ENCODE data around the gene PCK1.

Gene PCK1

GRCh38 chr20:57609086-57609841 is 48.4 kb downstream of the PCK1 start:
- TF ChIP-seq REST (IDR thresholded peaks at IDR 0.05; ENCODE audit: insufficient read depth in 1 of 2, low read depth in 2 of 2, low read length in 2 of 2) (no peak), FOXP2 (optimal IDR thresholded peaks at IDR 0.05; ENCODE audit: borderline replicate concordance, extremely low read depth, extremely low read length, insufficient read depth) (no peak), POLR2AphosphoS5 (IDR thresholded peaks at IDR 0.05; ENCODE audit: low read depth, low read length) (no peak), SIN3A (IDR thresholded peaks at IDR 0.05; ENCODE audit: borderline replicate concordance, insufficient read depth, low read length) (no peak), TAF1 (IDR thresholded peaks at IDR 0.05; ENCODE audit: borderline replicate concordance, insufficient read depth, low read length) (no peak)

GRCh38 chr20:57609842-57610167 is 48.9 kb downstream of the PCK1 start:
- TF ChIP-seq TAF1 (IDR thresholded peaks at IDR 0.05; ENCODE audit: borderline replicate concordance, insufficient read depth, low read length) = no peak
- TF ChIP-seq SIN3A (IDR thresholded peaks at IDR 0.05; ENCODE audit: borderline replicate concordance, insufficient read depth, low read length) = no peak
- no peak for TF ChIP-seq REST (IDR thresholded peaks at IDR 0.05; ENCODE audit: insufficient read depth in 1 of 2, low read depth in 2 of 2, low read length in 2 of 2)
- no peak for TF ChIP-seq POLR2AphosphoS5 (IDR thresholded peaks at IDR 0.05; ENCODE audit: low read depth, low read length)
- no peak for TF ChIP-seq FOXP2 (optimal IDR thresholded peaks at IDR 0.05; ENCODE audit: borderline replicate concordance, extremely low read depth, extremely low read length, insufficient read depth)

GRCh38 chr20:57610261-57610952 is 49.5 kb downstream of the PCK1 start:
- no peak for TF ChIP-seq POLR2AphosphoS5 (IDR thresholded peaks at IDR 0.05; ENCODE audit: low read depth, low read length)
- no peak for TF ChIP-seq TAF1 (IDR thresholded peaks at IDR 0.05; ENCODE audit: borderline replicate concordance, insufficient read depth, low read length)
- TF ChIP-seq REST (IDR thresholded peaks at IDR 0.05; ENCODE audit: insufficient read depth in 1 of 2, low read depth in 2 of 2, low read length in 2 of 2) = no peak
- TF ChIP-seq SIN3A (IDR thresholded peaks at IDR 0.05; ENCODE audit: borderline replicate concordance, insufficient read depth, low read length) = no peak
- TF ChIP-seq FOXP2 (optimal IDR thresholded peaks at IDR 0.05; ENCODE audit: borderline replicate concordance, extremely low read depth, extremely low read length, insufficient read depth) = no peak

GRCh38 chr20:57611586-57612311 is 50.8 kb downstream of the PCK1 start:
- TF ChIP-seq FOXP2 (optimal IDR thresholded peaks at IDR 0.05; ENCODE audit: borderline replicate concordance, extremely low read depth, extremely low read length, insufficient read depth) (no peak), POLR2AphosphoS5 (IDR thresholded peaks at IDR 0.05; ENCODE audit: low read depth, low read length) (no peak), SIN3A (IDR thresholded peaks at IDR 0.05; ENCODE audit: borderline replicate concordance, insufficient read depth, low read length) (no peak), TAF1 (IDR thresholded peaks at IDR 0.05; ENCODE audit: borderline replicate concordance, insufficient read depth, low read length) (no peak), REST (IDR thresholded peaks at IDR 0.05; ENCODE audit: insufficient read depth in 1 of 2, low read depth in 2 of 2, low read length in 2 of 2) (no peak)
